Body of pancreas (tissue), 4 donors: ENCODE data around the gene BAHCC1. TPM values are rescaled to one million over a fixed set of nuclear protein-coding genes. Genes with fewer than 3 reads are reported as not detected.

Source experiments
- ATAC-seq: fragments of 150-250 bp; one replicate; pipeline ENCODE4 v1.9.1; 2016
- DNase-seq, 4 donors: peaks; one replicate each; pipeline ENCODE4 v3.0.0-alpha.2; 2019
- H3K27ac ChIP-seq, 4 donors: fragments of 200-600 bp; sonication (generic); 1 replicate in 3 of 4; 2 replicates in 1 of 4; pipeline versions ENCODE4 v1.5.1 to v1.6.1; 2016 to 2019; ENCODE audit warnings: mild to moderate bottlenecking in 1 of 4, mixed read lengths in 1 of 4, moderate library complexity in 1 of 4
- H3K27me3 ChIP-seq, 2 donors: fragments of 200-600 bp; sonication (generic); one replicate each; pipeline ENCODE4 v1.6.0; 2016; ENCODE audit warnings: mild to moderate bottlenecking in 1 of 2
- H3K36me3 ChIP-seq, 2 donors: fragments of 200-600 bp; sonication (generic); replicated peaks in 1 of 2; 2 replicates each; pipeline ENCODE4 v1.5.1; 2016; ENCODE audit warnings: low read depth in 2 of 2; ENCODE audit not compliant: insufficient read depth in 1 of 2
- H3K4me1 ChIP-seq: fragments of 200-600 bp; sonication (generic); one replicate; pipeline ENCODE4 v1.6.0; 2016
- H3K4me3 ChIP-seq, 2 donors: fragments of 200-600 bp; sonication (generic); 1 replicate in 1 of 2; 2 replicates in 1 of 2; pipeline ENCODE4 v1.5.1; 2016 to 2019
- H3K9me3 ChIP-seq, 3 donors: fragments of 200-600 bp; sonication (generic); 1 replicate in 2 of 3; 2 replicates in 1 of 3; pipeline ENCODE4 v1.5.1; 2016
- POLR2A ChIP-seq, 3 donors: fragments of 450-650 bp; IDR thresholded peaks; one replicate each; pipeline ENCODE4 v1.6.1; 2016; ENCODE audit warnings: antibody characterized with exemption in 3 of 3, mild to moderate bottlenecking in 2 of 3
- WGBS, 2 donors: methylation state at CpG; one replicate each; pipeline ENCODE4 v1.1.5; 2017; 5-methylcytosine and 5-hydroxymethylcytosine counted together
- intact Hi-C: fragments of 100-400 bp; cut with DNase I; formaldehyde crosslinking; loops from one replicate; pipeline ENCODE4 v1.15.1; 2023
- total RNA-seq, 2 donors: library from RNA; depleted of rRNA; stranded (reverse); fragments of >200 nt; gene quantifications; one replicate each; pipeline ENCODE4 v1.1.0, GENCODE V29; 2016
- TF ChIP-seq, protein P1 (sequence below), 7 experiments: fragments of 450-650 bp in 4 of 7; fragments of 200-600 bp in 3 of 7; sonication (generic) in 3 of 7; IDR thresholded peaks; one replicate each; pipeline ENCODE4 v1.5.1; 2016 to 2019; ENCODE audit warnings: antibody characterized with exemption in 7 of 7

BAHCC1 gene
- total RNA-seq, 2 donors from 2014 or later: 5.7 to 14.8 TPM

DNA sequence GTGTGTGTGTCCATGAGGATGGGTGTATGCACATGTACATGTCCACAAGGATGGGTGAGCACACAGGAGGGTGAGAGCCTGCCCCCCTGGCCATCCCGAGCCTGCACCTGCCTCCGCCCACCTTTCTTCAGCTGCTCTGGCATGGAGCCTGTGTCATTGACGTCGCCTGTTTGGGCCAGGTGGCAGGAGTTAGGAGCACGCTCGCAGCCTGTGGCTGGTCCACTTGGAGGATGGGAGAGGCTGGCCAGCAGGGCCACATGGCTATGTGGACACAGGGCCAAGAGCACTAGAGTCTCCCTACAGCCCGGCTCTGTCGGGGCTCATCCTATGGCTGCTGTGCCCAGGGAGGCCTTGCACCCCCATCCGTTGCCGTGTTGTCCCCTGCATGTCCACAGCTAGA, 21.4 kb downstream of the BAHCC1 start:
- 48 to 56% methylated on average over 4 to 10 of the region's 10 CpGs for WGBS, 2 donors
- intact Hi-C loops: no loop called here
- TF ChIP-seq, protein P1, sequence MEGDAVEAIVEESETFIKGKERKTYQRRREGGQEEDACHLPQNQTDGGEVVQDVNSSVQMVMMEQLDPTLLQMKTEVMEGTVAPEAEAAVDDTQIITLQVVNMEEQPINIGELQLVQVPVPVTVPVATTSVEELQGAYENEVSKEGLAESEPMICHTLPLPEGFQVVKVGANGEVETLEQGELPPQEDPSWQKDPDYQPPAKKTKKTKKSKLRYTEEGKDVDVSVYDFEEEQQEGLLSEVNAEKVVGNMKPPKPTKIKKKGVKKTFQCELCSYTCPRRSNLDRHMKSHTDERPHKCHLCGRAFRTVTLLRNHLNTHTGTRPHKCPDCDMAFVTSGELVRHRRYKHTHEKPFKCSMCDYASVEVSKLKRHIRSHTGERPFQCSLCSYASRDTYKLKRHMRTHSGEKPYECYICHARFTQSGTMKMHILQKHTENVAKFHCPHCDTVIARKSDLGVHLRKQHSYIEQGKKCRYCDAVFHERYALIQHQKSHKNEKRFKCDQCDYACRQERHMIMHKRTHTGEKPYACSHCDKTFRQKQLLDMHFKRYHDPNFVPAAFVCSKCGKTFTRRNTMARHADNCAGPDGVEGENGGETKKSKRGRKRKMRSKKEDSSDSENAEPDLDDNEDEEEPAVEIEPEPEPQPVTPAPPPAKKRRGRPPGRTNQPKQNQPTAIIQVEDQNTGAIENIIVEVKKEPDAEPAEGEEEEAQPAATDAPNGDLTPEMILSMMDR (IDR thresholded peaks at IDR 0.05): no peak
- Histone ChIP-seq H3K27me3 (no peaks in the 10 kb centered on the region), H3K9me3 (no peaks in the 10 kb centered on the region), H3K36me3 (no peaks in the 10 kb centered on the region), H3K4me3 (no peak overlapping the region), H3K27ac (no peak overlapping the region), H3K4me1 (peaks cover 51% of the 10 kb centered on the region)
- peak in 2 of 4 donors; percentile 48 to 51 for DNase-seq
- no peak for ATAC-seq

DNA sequence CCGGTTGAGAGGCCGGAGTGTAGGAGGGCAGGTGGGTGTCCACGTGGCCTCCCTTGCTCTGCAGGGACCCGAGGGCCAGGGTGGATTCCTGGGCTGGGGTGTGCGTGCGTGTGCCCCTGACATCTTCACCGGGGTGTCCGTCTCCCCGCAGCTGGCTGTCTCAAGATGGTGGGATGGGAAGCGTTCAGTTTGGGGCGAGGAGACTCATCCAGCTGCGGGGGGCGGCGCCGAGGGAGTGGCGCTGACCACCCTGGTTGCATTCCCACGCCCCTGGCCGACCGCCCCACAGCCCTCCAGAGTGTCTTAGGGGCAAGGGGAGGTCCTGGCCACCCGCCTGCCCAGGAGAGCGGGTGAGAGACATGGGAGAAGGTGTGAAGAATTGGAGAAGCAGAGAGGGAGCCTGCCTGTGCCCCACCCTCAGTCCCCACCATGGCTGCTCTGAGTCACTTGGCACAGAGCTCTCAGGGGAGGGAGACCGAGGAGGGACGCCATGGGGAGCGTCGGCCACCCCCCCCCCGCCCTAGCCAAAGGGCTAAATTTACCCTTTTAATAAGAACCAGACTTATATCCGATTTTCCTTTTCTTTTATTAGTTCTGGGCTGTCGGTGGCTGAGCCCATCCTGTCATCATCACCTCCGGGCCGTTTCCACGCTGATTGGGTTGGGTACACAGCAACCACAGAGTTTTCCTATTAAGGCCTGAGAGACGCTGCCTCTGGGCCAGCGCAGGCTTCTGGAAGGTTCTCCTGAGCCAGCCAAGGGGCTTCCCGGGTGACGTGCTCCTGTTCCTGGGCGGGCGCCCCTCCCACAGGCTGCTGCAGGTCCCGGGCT, 22.0 kb downstream of the BAHCC1 start:
- no peak for DNase-seq
- 81 to 93% methylated on average over 29 to 30 of the region's 38 CpGs for WGBS, 2 donors
- H3K36me3 ChIP-seq: no peaks in the 10 kb centered on the region
- no peak for TF ChIP-seq POLR2A (IDR thresholded peaks at IDR 0.05)
- TF ChIP-seq, protein P1 (IDR thresholded peaks at IDR 0.05): no peak
- peaks cover 58% of the 10 kb centered on the region for H3K4me1 ChIP-seq
- H3K27ac ChIP-seq: peak overlapping the region in 1 of 4 donors; percentile 88
- intact Hi-C loops: no loop called here
- no peak for ATAC-seq
- H3K9me3 ChIP-seq: no peaks in the 10 kb centered on the region
- H3K27me3 ChIP-seq: no peaks in the 10 kb centered on the region
- H3K4me3 ChIP-seq: no peak overlapping the region

DNA sequence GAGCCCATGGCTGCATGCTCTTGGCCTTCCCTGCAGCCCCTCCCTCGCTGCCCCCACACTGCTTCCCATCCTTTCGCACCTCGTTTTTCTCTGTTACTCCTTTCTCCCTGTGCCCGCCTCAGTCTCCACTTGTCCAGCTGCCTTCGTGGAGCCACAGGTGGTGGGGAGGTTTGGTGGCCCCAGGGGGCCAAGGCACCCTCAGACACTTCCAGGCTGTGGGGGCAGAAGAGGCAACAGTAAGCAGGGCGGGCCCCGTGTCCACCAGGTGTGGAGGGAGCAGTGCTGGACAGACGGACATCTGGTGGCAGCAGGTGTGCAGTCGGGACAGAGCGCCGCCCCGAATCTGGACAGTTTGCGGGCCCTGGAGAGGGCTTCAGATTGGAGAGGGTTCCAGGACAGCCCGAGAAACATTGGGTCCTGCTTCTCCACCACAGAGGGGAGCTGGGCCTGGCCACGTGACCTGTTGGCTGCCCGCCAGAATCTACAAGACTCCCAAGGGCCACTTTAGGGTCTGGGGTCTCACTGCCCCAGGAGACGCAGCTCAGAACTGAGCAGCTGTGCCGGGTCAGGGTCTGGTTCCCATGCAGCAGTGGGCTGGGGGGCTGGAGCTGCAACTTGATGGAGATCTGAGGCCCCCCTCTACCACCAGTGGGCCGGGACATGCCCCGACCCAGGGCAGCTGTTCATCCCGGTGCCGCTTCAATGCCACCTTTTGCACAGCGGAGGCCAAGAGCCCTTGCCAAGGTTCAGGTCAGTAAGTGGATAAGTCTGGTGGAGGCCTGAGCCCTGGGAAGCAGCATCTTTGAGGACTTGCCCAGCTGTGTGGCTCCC, 22.8 kb downstream of the BAHCC1 start:
- Histone ChIP-seq H3K36me3 (no peaks in the 10 kb centered on the region), H3K27ac (peak overlapping the region; percentile 48 to 89 (median 84)), H3K4me1 (peaks cover 58% of the 10 kb centered on the region), H3K9me3 (no peaks in the 10 kb centered on the region), H3K27me3 (no peaks in the 10 kb centered on the region), H3K4me3 (no peak overlapping the region)
- DNase-seq (peak in 3 of 4 donors; percentile 72 to 77 (median 75)), ATAC-seq (no peak)
- intact Hi-C loops: no loop called here
- 65 to 69% methylated on average over 10 to 22 of the region's 23 CpGs for WGBS, 2 donors
- TF ChIP-seq, protein P1 (IDR thresholded peaks at IDR 0.05): no peak
- no peak for TF ChIP-seq POLR2A (IDR thresholded peaks at IDR 0.05)

DNA sequence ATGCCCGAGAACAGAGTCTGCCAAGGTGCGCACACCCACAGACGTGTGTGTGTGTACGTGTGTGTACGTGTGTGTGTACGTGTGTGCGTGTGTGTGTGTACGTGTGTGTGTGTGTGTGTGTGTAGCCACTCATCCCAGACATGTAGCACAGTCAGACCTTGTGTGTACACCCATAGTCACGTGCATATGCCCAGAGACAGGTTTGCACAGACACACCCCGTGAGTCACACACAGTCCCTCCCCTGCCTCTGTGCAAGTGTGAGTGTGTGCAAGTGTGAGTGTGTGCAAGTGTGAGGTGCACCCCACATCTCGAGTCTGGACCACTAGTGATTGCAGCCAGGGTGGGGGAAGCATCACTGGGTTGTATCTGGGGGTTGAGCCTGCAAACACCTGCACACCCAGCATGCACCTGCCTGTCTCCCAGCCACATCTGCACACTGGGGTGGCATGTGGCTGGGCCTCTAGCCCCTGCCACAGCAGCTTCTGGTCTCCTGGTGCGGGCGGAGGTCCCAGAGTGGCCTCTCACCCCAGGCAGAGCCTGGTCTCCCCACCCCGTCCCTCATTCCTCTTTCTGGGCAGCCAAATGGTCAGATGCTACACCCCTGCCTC, 23.6 kb downstream of the BAHCC1 start:
- no peak for ATAC-seq
- peak in 1 of 4 donors; percentile 35 for DNase-seq
- TF ChIP-seq, protein P1 (IDR thresholded peaks at IDR 0.05): no peak
- TF ChIP-seq POLR2A (IDR thresholded peaks at IDR 0.05): no peak
- peaks cover 61% of the 10 kb centered on the region for H3K4me1 ChIP-seq
- WGBS, 2 donors: 38 to 40% methylated on average over 5 to 14 of the region's 14 CpGs
- H3K27me3 ChIP-seq: no peaks in the 10 kb centered on the region
- intact Hi-C loops: no loop called here
- H3K4me3 ChIP-seq: no peak overlapping the region
- no peaks in the 10 kb centered on the region for H3K9me3 ChIP-seq
- no peaks in the 10 kb centered on the region for H3K36me3 ChIP-seq
- peak overlapping the region; percentile 48 to 89 (median 84) for H3K27ac ChIP-seq
